ENCODE results near the gene PKLR. TPM values are rescaled to one million over a fixed set of nuclear protein-coding genes. Genes with fewer than 3 reads are reported as not detected.

The PKLR gene
- total and polyA plus RNA-seq, 3 experiments from 2014 or later, result not detected

- H3K4me1 ChIP-seq (ENCODE audit: insufficient read depth, low read length), result peaks cover 9% of the 10 kb centered on the region
- H3K27me3 ChIP-seq (ENCODE audit: insufficient read depth, low read length, poor library complexity, severe bottlenecking), result no peaks in the 10 kb centered on the region
- Mint-ChIP-seq H3K36me3 (peaks cover 0 to 18% (median 4%) of the 10 kb centered on the region in 3 donors), H3K4me1 (peaks cover 18 to 29% (median 18%) of the 10 kb centered on the region in 3 donors), H3K27me3 (peaks cover 0 to 2% of the 10 kb centered on the region in 2 donors), H3K4me3 (peak overlapping the region; percentile 64 to 96 (median 78)), H3K9me3 (peaks cover 0 to 2% (median 0%) of the 10 kb centered on the region in 5 donors), H3K27ac (peak overlapping the region; percentile 14 to 95 (median 78))
- H3K4me3 ChIP-seq (ENCODE audit: low read length), result no peak overlapping the region
- H3K36me3 ChIP-seq (ENCODE audit: insufficient read depth, low read length), result peaks cover 5% of the 10 kb centered on the region
- ChIA-PET POLR2A (no interaction called here), CTCF (interaction anchor here (3.4 kb wide), 1 partner anchor 75 kb away, joined by 15 read pairs; no protein-coding TSS in a partner anchor)
- no peak overlapping the region for H3K27ac ChIP-seq (ENCODE audit: low read depth, low read length)
- H3K9me3 ChIP-seq (ENCODE audit: low read length), result no peaks in the 10 kb centered on the region
- DNase-seq, result no peak
Observed at GRCh38 chr1:155326020-155326526, 24.8 kb upstream of the PKLR start.

DNA sequence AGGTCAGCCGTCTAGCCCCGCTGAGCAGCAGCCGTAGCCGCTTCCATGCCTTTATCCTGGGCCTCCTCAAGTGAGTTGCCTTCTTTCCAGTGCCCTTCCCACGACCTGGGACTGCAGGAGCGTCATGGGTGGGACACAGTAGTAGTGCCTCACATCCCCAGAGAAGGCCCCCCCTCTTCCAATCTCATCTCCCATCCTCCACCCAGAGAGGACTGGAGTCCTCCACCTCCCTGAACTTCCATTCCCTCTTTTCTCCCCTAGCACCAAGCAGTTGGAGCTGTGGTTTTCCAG lies 24.3 kb upstream of the PKLR start:
- H3K4me1 Mint-ChIP-seq, result peaks cover 19 to 34% (median 21%) of the 10 kb centered on the region in 3 donors
- POLR2A ChIA-PET, result no interaction called here
- CTCF ChIA-PET, result interaction anchor here (6.0 kb wide), 1 partner anchor 75 kb away, joined by 116 read pairs; no protein-coding TSS in a partner anchor
- H3K27ac Mint-ChIP-seq, result peak overlapping the region; percentile 58 to 88 (median 74)
- peaks cover 0 to 2% of the 10 kb centered on the region in 2 donors for H3K27me3 Mint-ChIP-seq
- peak overlapping the region; percentile 64 to 96 (median 78) for H3K4me3 Mint-ChIP-seq
- H3K36me3 ChIP-seq (ENCODE audit: insufficient read depth, low read length), result peaks cover under 1% of the 10 kb centered on the region
- no peaks in the 10 kb centered on the region for H3K27me3 ChIP-seq (ENCODE audit: insufficient read depth, low read length, poor library complexity, severe bottlenecking)
- DNase-seq, result no peak
- no peak overlapping the region for H3K27ac ChIP-seq (ENCODE audit: low read depth, low read length)
- peaks cover 9% of the 10 kb centered on the region for H3K4me1 ChIP-seq (ENCODE audit: insufficient read depth, low read length)
- peaks cover 0 to 2% (median 0%) of the 10 kb centered on the region in 5 donors for H3K9me3 Mint-ChIP-seq
- H3K4me3 ChIP-seq (ENCODE audit: low read length), result no peak overlapping the region
- H3K9me3 ChIP-seq (ENCODE audit: low read length), result no peaks in the 10 kb centered on the region
- H3K36me3 Mint-ChIP-seq, result peaks cover 0 to 13% (median under 1%) of the 10 kb centered on the region in 3 donors

- Mint-ChIP-seq H3K36me3 (peaks cover 0 to 7% (median 0%) of the 10 kb centered on the region in 3 donors), H3K4me1 (peaks cover 22 to 40% (median 26%) of the 10 kb centered on the region in 3 donors), H3K4me3 (peak overlapping the region; percentile 88 to 96 (median 89)), H3K9me3 (no peaks in the 10 kb centered on the region), H3K27me3 (peaks cover 0 to 2% of the 10 kb centered on the region in 2 donors), H3K27ac (peak overlapping the region; percentile 36 to 93 (median 78))
- peak in 2 of 5 donors; percentile 6 to 57 for DNase-seq
- peaks cover 9% of the 10 kb centered on the region for H3K4me1 ChIP-seq (ENCODE audit: insufficient read depth, low read length)
- no peaks in the 10 kb centered on the region for H3K9me3 ChIP-seq (ENCODE audit: low read length)
- H3K4me3 ChIP-seq (ENCODE audit: low read length), result peak overlapping the region; percentile 97
- no peaks in the 10 kb centered on the region for H3K27me3 ChIP-seq (ENCODE audit: insufficient read depth, low read length, poor library complexity, severe bottlenecking)
- CTCF ChIA-PET, result interaction anchor here (1.5 to 6.0 kb wide), 8 partner anchors 9 to 118 kb away, joined by 5 to 116 read pairs (median 8); partner anchors contain the start of genes ENTREP3, FDPS, HCN3 and MTX1
- H3K36me3 ChIP-seq (ENCODE audit: insufficient read depth, low read length), result no peaks in the 10 kb centered on the region
- peak overlapping the region; percentile 81 for H3K27ac ChIP-seq (ENCODE audit: low read depth, low read length)
- POLR2A ChIA-PET, result interaction anchor here (1.1 to 1.4 kb wide), 2 partner anchors 17 to 81 kb away, joined by 4 to 5 read pairs; partner anchors contain the start of gene FDPS
Observed at GRCh38 chr1:155324717-155325602, 23.7 kb upstream of the PKLR start.

GRCh38 chr1:155324037-155324716 lies 22.9 kb upstream of the PKLR start:
- ChIA-PET POLR2A (interaction anchor here (0.8 to 1.4 kb wide), 5 partner anchors 16 to 115 kb away, joined by 3 to 8 read pairs (median 4); partner anchors contain the start of gene FDPS), CTCF (interaction anchor here (0.6 to 6.0 kb wide), 21 partner anchors 10 to 1351 kb away, joined by 3 to 116 read pairs (median 5); partner anchors contain the start of genes CLK2, ENTREP3, FDPS and HCN3)
- Histone ChIP-seq H3K27ac (ENCODE audit: low read depth, low read length) (peak overlapping the region; percentile 81), H3K36me3 (ENCODE audit: insufficient read depth, low read length) (no peaks in the 10 kb centered on the region), H3K4me1 (ENCODE audit: insufficient read depth, low read length) (peaks cover 9% of the 10 kb centered on the region), H3K9me3 (ENCODE audit: low read length) (no peaks in the 10 kb centered on the region), H3K27me3 (ENCODE audit: insufficient read depth, low read length, poor library complexity, severe bottlenecking) (no peaks in the 10 kb centered on the region), H3K4me3 (ENCODE audit: low read length) (peak overlapping the region; percentile 97)
- H3K27ac Mint-ChIP-seq, result peak overlapping the region in 7 of 8 donors; percentile 62 to 95 (median 89)
- DNase-seq, result peak; percentile 83 to 91 (median 87)
- no peaks in the 10 kb centered on the region for H3K9me3 Mint-ChIP-seq
- peaks cover 0 to 8% (median 0%) of the 10 kb centered on the region in 3 donors for H3K36me3 Mint-ChIP-seq
- H3K27me3 Mint-ChIP-seq, result peaks cover 0 to 2% of the 10 kb centered on the region in 2 donors
- peaks cover 22 to 41% (median 27%) of the 10 kb centered on the region in 3 donors for H3K4me1 Mint-ChIP-seq
- peak overlapping the region; percentile 88 to 96 (median 89) for H3K4me3 Mint-ChIP-seq

DNA sequence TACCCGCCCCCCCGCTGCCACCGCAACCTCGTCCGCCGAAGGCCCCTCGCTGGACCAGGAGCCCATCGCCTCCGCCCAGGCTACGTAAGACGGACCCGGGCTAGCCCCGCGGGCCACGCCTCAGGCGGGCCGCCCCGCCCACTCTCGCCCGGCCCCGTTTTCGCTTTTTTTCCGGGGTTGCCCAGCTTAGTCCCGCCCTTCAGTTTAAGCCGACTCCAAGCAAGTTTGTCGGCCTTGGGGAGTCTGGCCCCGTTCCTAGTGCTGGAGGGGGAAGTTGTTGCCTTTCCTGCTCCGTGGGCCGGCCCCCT lies 22.4 kb upstream of the PKLR start:
- no peaks in the 10 kb centered on the region for H3K9me3 ChIP-seq (ENCODE audit: low read length)
- H3K4me3 ChIP-seq (ENCODE audit: low read length), result peak overlapping the region; percentile 97
- ChIA-PET POLR2A (interaction anchor here (0.8 to 1.4 kb wide), 6 partner anchors 16 to 115 kb away, joined by 3 to 8 read pairs (median 4); partner anchors contain the start of genes FDPS and SCAMP3), CTCF (interaction anchor here (0.6 to 6.0 kb wide), 24 partner anchors 10 to 1350 kb away, joined by 3 to 116 read pairs (median 4); partner anchors contain the start of genes CLK2, ENTREP3, FDPS and HCN3)
- Mint-ChIP-seq H3K4me1 (peaks cover 22 to 41% (median 27%) of the 10 kb centered on the region in 3 donors), H3K4me3 (peak overlapping the region; percentile 88 to 96 (median 89)), H3K9me3 (no peaks in the 10 kb centered on the region), H3K36me3 (peaks cover 0 to 11% (median 3%) of the 10 kb centered on the region in 3 donors), H3K27me3 (peaks cover 0 to 2% of the 10 kb centered on the region in 2 donors), H3K27ac (peak overlapping the region in 7 of 8 donors; percentile 46 to 95 (median 82))
- peak; percentile 64 to 87 (median 73) for DNase-seq
- no peaks in the 10 kb centered on the region for H3K36me3 ChIP-seq (ENCODE audit: insufficient read depth, low read length)
- H3K27ac ChIP-seq (ENCODE audit: low read depth, low read length), result peak overlapping the region; percentile 81
- no peaks in the 10 kb centered on the region for H3K27me3 ChIP-seq (ENCODE audit: insufficient read depth, low read length, poor library complexity, severe bottlenecking)
- peaks cover 9% of the 10 kb centered on the region for H3K4me1 ChIP-seq (ENCODE audit: insufficient read depth, low read length)

- no peaks in the 10 kb centered on the region for H3K27me3 ChIP-seq (ENCODE audit: insufficient read depth, low read length, poor library complexity, severe bottlenecking)
- Mint-ChIP-seq H3K27me3 (peaks cover 0 to 2% of the 10 kb centered on the region in 2 donors), H3K27ac (peak overlapping the region in 6 of 8 donors; percentile 46 to 93 (median 67)), H3K9me3 (no peaks in the 10 kb centered on the region), H3K4me1 (peaks cover 22 to 41% (median 27%) of the 10 kb centered on the region in 3 donors), H3K4me3 (peak overlapping the region; percentile 88 to 96 (median 89)), H3K36me3 (peaks cover 0 to 15% (median 3%) of the 10 kb centered on the region in 3 donors)
- H3K4me1 ChIP-seq (ENCODE audit: insufficient read depth, low read length), result peaks cover 9% of the 10 kb centered on the region
- peak; percentile 79 to 87 (median 83) for DNase-seq
- ChIA-PET CTCF (interaction anchor here (0.6 to 6.0 kb wide), 27 partner anchors 11 to 1350 kb away, joined by 3 to 116 read pairs (median 4); partner anchors contain the start of genes CLK2, ENTREP3, FDPS and HCN3), POLR2A (interaction anchor here (0.8 to 1.4 kb wide), 6 partner anchors 15 to 114 kb away, joined by 3 to 8 read pairs (median 4); partner anchors contain the start of genes FDPS and SCAMP3)
- H3K9me3 ChIP-seq (ENCODE audit: low read length), result no peaks in the 10 kb centered on the region
- H3K27ac ChIP-seq (ENCODE audit: low read depth, low read length), result peak overlapping the region; percentile 81
- no peaks in the 10 kb centered on the region for H3K36me3 ChIP-seq (ENCODE audit: insufficient read depth, low read length)
- H3K4me3 ChIP-seq (ENCODE audit: low read length), result peak overlapping the region; percentile 97
Observed at GRCh38 chr1:155322953-155323728, 21.9 kb upstream of the PKLR start.
